ENCODE results near the gene ERC1.
"Not testable (repeated sequence)": the region's sequence is repeated elsewhere in the genome, so short reads cannot be mapped to it uniquely, and the experiment has no call there.

ERC1 gene

DNA sequence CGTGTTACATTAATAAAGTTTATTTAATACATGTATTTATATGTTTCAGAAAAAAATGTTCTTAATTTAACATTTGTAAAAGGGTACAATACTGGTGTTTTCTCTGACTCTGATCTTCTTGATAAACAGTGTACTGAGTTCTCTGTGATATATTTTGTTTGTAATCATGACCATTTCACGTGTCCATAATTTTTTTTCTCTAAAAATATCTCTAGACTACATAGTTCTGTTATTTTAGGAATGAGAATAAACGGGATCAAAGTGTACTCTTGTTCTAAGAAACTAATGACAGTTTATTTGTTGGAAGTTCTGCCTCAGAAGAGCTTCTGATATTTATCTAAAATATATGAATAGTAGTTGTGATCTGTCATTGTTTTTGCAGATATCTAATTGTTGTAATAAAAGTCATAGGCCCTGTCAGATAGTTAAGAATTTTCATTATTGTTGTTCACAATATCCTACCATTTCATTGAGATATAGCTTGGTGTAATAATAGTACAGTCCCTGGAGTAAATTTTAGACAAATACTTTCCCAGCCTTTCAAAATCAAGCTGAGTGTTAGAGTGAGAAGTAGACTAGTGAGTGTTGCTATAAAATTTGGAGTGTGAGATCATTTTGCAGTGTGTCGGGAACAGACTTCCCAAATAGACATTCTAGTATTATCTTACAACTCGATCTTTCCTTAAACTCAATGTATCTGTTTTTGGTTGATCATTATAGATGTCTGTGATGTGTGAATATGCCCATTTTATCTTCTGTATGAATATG, 86.2 kb downstream of the ERC1 start:
- H3K27me3 ChIP-seq (ENCODE audit: control insufficient read depth, insufficient read depth, low read length), result no peaks in the 10 kb centered on the region
- H3K27ac ChIP-seq (ENCODE audit: low read length), result no peak overlapping the region
- no peak overlapping the region for H3K4me3 ChIP-seq (ENCODE audit: low read length)
- no CpG with 5 or more reads among the region's 5 CpGs for WGBS (ENCODE audit: insufficient coverage, insufficient read length)
- no peaks in the 10 kb centered on the region for H3K36me3 ChIP-seq (ENCODE audit: control insufficient read depth, insufficient read depth, low read length)
- DNase-seq (ENCODE audit: low read depth, low spot score), result no peak
- no peaks in the 10 kb centered on the region for H3K4me1 ChIP-seq (ENCODE audit: control insufficient read depth, insufficient read depth, low read length)
- H3K9me3 ChIP-seq (ENCODE audit: control insufficient read depth, insufficient read depth, low read length), result no peaks in the 10 kb centered on the region

DNA sequence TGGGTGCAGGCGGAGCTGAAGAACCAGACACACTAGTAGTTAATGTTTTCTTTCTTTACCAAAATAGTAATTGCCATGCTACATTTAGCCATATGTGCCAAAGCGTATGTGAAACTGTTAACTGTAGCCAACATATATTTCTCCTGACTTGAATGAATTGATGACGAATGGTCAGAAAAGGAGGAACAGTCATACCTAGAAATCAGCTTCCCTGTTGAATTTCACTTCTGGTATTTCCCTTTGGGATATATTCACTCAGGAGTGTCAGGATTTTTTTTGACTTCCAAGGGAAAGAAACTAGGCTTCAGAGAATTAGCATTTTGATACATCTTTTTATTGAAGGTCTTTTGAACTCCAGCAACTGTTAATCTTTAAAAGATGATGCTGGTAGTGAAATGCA, 87.0 kb downstream of the ERC1 start:
- no peaks in the 10 kb centered on the region for H3K9me3 ChIP-seq (ENCODE audit: control insufficient read depth, insufficient read depth, low read length)
- DNase-seq (ENCODE audit: low read depth, low spot score), result no peak
- no peak overlapping the region for H3K4me3 ChIP-seq (ENCODE audit: low read length)
- H3K27me3 ChIP-seq (ENCODE audit: control insufficient read depth, insufficient read depth, low read length), result no peaks in the 10 kb centered on the region
- H3K4me1 ChIP-seq (ENCODE audit: control insufficient read depth, insufficient read depth, low read length), result no peaks in the 10 kb centered on the region
- H3K36me3 ChIP-seq (ENCODE audit: control insufficient read depth, insufficient read depth, low read length), result no peaks in the 10 kb centered on the region
- no peak overlapping the region for H3K27ac ChIP-seq (ENCODE audit: low read length)
- no CpG with 5 or more reads among the region's 3 CpGs for WGBS (ENCODE audit: insufficient coverage, insufficient read length)

DNA sequence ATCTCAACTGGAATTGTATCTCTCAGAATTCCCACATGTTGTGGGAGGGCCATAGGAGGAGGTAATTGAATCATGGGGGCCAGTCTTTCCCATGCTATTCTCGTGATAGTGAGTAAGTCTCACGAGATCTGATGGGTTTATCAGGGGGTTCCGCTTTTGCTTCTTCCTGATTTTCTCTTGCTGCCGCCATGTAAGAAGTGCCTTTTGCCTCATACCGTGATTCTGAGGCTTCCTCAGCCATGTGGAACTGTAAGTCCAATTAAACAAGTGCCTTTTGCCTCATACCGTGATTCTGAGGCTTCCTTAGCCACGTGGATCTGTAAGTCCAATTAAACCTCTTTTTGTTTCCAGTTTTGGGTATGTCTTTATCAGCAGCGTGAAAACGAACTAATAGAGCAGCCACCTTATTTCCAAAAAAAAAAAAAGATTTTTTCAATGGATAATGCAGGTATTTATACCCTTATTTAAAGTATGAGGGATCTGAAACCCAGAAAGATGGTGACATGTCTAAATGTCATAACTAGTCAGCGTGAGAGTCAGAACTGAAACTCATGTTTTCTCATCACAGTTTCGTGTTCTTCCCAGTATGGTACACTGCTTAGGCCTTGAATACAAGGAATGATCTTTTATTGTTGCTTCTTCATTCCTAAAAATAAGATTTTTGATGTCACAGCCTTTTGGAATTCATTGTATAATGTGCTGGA, 89.6 kb downstream of the ERC1 start:
- DNase-seq (ENCODE audit: low read depth, low spot score), result no peak

DNA sequence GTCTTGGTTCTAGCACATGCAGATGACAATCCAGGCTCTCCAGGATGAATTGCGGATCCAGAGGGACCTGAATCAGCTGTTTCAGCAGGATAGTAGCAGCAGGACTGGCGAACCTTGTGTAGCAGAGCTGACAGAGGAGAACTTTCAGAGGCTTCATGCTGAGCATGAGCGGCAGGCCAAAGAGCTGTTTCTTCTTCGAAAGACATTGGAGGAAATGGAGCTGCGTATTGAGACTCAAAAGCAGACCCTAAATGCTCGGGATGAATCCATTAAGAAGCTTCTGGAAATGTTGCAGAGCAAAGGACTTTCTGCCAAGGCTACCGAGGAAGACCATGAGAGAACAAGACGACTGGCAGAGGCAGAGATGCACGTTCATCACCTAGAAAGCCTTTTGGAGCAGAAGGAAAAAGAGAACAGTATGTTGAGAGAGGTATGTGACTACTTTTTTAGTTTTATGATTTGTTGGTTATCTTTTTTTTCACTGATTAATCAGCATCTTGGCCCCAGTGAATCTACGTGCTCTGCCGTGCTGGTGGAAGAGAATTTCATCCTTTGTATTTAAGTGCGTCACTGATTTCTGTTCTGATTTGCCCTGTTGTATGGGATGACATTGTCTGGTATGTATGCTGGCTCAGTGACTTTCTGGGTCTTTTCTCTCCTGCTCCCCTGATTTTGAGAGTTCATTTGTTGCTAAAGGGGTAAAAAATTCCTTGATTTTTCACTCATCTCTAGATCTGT, 92.3 kb downstream of the ERC1 start:
- no peaks in the 10 kb centered on the region for H3K9me3 ChIP-seq (ENCODE audit: control insufficient read depth, insufficient read depth, low read length)
- no peaks in the 10 kb centered on the region for H3K27me3 ChIP-seq (ENCODE audit: control insufficient read depth, insufficient read depth, low read length)
- DNase-seq (ENCODE audit: low read depth, low spot score), result no peak
- no peaks in the 10 kb centered on the region for H3K4me1 ChIP-seq (ENCODE audit: control insufficient read depth, insufficient read depth, low read length)
- WGBS (ENCODE audit: insufficient coverage, insufficient read length), result no CpG with 5 or more reads among the region's 12 CpGs
- H3K27ac ChIP-seq (ENCODE audit: low read length), result no peak overlapping the region
- H3K36me3 ChIP-seq (ENCODE audit: control insufficient read depth, insufficient read depth, low read length), result no peaks in the 10 kb centered on the region
- H3K4me3 ChIP-seq (ENCODE audit: low read length), result no peak overlapping the region

More for the DNA sequence above, 89.6 kb downstream of the ERC1 start:
- no peaks in the 10 kb centered on the region for H3K9me3 ChIP-seq (ENCODE audit: control insufficient read depth, insufficient read depth, low read length)
- no peaks in the 10 kb centered on the region for H3K27me3 ChIP-seq (ENCODE audit: control insufficient read depth, insufficient read depth, low read length)
- no peaks in the 10 kb centered on the region for H3K4me1 ChIP-seq (ENCODE audit: control insufficient read depth, insufficient read depth, low read length)
- H3K27ac ChIP-seq (ENCODE audit: low read length), result no peak overlapping the region
- H3K36me3 ChIP-seq (ENCODE audit: control insufficient read depth, insufficient read depth, low read length), result no peaks in the 10 kb centered on the region
- WGBS (ENCODE audit: insufficient coverage, insufficient read length), result no CpG with 5 or more reads among the region's 11 CpGs
- no peak overlapping the region for H3K4me3 ChIP-seq (ENCODE audit: low read length)

DNA sequence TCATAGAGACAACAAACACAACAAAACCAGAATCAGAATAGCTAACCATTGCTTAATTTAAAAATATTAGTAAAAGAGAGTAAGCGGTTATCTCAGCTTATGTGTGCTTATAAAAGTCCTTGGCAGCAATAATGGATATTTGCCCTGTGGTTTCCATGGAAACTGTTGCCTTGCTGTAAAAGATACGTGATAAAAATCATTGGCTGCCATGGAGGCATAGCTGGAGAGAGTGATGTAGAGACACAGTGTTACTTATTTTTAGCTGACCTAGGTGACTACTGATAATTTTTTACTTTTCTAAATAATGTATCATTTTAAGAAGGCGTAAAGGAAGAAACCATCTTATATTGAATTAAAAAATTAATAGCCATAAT, 92.9 kb downstream of the ERC1 start:
- Histone ChIP-seq H3K9me3 (ENCODE audit: control insufficient read depth, insufficient read depth, low read length) (no peaks in the 10 kb centered on the region), H3K27ac (ENCODE audit: low read length) (no peak overlapping the region), H3K27me3 (ENCODE audit: control insufficient read depth, insufficient read depth, low read length) (no peaks in the 10 kb centered on the region), H3K4me1 (ENCODE audit: control insufficient read depth, insufficient read depth, low read length) (no peaks in the 10 kb centered on the region), H3K4me3 (ENCODE audit: low read length) (no peak overlapping the region), H3K36me3 (ENCODE audit: control insufficient read depth, insufficient read depth, low read length) (no peaks in the 10 kb centered on the region)
- WGBS (ENCODE audit: insufficient coverage, insufficient read length), result no CpG with 5 or more reads among the region's 3 CpGs
- no peak for DNase-seq (ENCODE audit: low read depth, low spot score)

DNA sequence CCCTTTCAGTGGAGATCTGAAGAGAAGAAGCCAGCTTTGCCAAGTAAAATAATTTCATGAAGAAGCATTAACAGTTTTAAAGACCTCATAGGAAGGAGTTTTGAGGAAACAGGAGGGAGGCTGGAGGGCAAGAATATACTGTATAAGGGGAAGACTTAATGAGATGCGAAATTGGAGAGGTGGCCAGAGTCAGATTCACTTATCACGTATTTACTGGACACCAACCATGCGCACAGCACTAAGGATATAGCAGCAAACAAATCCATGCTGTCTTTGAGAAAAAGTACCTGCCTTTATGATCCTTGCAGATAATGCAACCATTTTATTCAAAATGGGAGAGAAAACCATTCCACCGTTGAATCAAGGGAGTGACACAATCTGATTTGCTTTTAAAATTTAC, 100.3 kb downstream of the ERC1 start:
- no peaks in the 10 kb centered on the region for H3K27me3 ChIP-seq (ENCODE audit: control insufficient read depth, insufficient read depth, low read length)
- H3K27ac ChIP-seq (ENCODE audit: low read length), result no peak overlapping the region
- H3K36me3 ChIP-seq (ENCODE audit: control insufficient read depth, insufficient read depth, low read length), result no peaks in the 10 kb centered on the region
- H3K4me1 ChIP-seq (ENCODE audit: control insufficient read depth, insufficient read depth, low read length), result no peaks in the 10 kb centered on the region
- no peak for DNase-seq (ENCODE audit: low read depth, low spot score)
- no CpG with 5 or more reads among the region's 4 CpGs for WGBS (ENCODE audit: insufficient coverage, insufficient read length)
- H3K4me3 ChIP-seq (ENCODE audit: low read length), result no peak overlapping the region
- no peaks in the 10 kb centered on the region for H3K9me3 ChIP-seq (ENCODE audit: control insufficient read depth, insufficient read depth, low read length)

DNA sequence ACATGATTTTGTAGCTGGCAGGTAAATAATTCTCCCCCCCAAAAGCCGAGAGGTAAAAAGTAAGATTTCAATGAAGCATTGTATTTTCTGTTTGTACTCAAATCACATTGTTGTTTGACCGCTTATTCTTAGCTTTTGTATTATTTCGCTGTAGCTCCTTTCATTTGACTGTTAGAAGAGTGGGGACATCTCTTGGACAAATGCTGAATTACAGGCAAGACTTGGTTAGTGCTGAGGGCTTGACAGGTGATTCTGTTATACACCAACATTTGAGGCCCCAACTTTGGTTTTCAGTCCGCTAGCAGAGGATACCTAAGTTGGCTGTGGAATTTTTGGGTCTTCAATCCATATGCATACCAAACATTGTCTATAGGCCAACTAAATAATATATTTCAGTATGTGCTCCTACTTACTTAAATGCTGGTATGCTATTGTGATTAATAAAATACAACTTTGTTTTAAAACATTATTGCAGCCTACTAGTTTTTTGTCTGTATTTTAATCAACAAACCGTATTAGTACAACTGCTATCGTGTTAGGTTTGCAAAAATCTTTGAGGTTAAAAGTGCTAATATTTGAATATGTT, 102.2 kb downstream of the ERC1 start:
- DNase-seq (ENCODE audit: low read depth, low spot score), result peak; percentile 37
- Histone ChIP-seq H3K27ac (ENCODE audit: low read length) (no peak overlapping the region), H3K27me3 (ENCODE audit: control insufficient read depth, insufficient read depth, low read length) (no peaks in the 10 kb centered on the region), H3K36me3 (ENCODE audit: control insufficient read depth, insufficient read depth, low read length) (no peaks in the 10 kb centered on the region), H3K4me3 (ENCODE audit: low read length) (no peak overlapping the region), H3K9me3 (ENCODE audit: control insufficient read depth, insufficient read depth, low read length) (no peaks in the 10 kb centered on the region), H3K4me1 (ENCODE audit: control insufficient read depth, insufficient read depth, low read length) (no peaks in the 10 kb centered on the region)
- no CpG with 5 or more reads among the region's 6 CpGs for WGBS (ENCODE audit: insufficient coverage, insufficient read length)

DNA sequence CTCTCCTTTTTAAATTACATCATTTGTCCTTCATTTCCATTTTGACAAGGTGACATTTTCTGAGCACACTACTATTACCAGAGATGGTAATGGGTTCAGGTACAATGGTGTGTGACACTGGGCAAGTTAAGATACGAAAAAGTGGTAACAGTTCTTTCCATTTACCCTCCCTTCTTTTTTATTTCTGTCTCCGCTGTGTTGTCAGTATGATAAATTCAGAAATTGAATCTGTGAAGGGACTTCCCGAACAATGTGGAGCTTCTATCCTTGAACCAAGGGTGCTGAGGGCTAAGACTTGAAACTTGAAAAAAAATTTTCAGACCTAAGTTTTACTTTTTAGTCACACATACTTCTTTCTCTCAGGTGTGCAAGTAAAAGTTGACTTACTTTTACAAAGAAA, 103.7 kb downstream of the ERC1 start:
- Histone ChIP-seq H3K27me3 (ENCODE audit: control insufficient read depth, insufficient read depth, low read length) (no peaks in the 10 kb centered on the region), H3K9me3 (ENCODE audit: control insufficient read depth, insufficient read depth, low read length) (no peaks in the 10 kb centered on the region), H3K27ac (ENCODE audit: low read length) (no peak overlapping the region), H3K4me1 (ENCODE audit: control insufficient read depth, insufficient read depth, low read length) (no peaks in the 10 kb centered on the region), H3K4me3 (ENCODE audit: low read length) (no peak overlapping the region), H3K36me3 (ENCODE audit: control insufficient read depth, insufficient read depth, low read length) (no peaks in the 10 kb centered on the region)
- no CpG with 5 or more reads among the region's 3 CpGs for WGBS (ENCODE audit: insufficient coverage, insufficient read length)
- DNase-seq (ENCODE audit: low read depth, low spot score), result no peak

DNA sequence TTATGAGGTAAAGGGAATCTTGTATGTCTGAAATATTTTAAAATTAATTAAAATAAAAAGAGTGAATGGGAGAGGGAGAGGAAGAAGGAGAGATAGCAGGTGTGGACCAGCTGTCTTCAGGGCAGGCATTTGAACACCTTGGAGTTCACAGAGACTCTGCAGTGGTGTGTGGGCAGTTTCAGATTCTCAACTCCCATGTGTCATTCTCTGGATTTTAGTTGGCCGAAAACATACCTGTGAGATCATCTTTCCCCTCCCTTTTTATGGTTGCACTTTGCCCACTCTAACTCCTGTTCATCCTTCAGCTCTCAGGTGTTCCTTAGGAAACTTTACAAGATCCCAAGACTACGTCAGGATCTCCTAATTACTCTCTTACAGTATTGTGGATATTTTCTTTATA, 108.1 kb downstream of the ERC1 start:
- no CpG with 5 or more reads among the region's 2 CpGs for WGBS (ENCODE audit: insufficient coverage, insufficient read length)
- Histone ChIP-seq H3K27me3 (ENCODE audit: control insufficient read depth, insufficient read depth, low read length) (no peaks in the 10 kb centered on the region), H3K36me3 (ENCODE audit: control insufficient read depth, insufficient read depth, low read length) (no peaks in the 10 kb centered on the region), H3K27ac (ENCODE audit: low read length) (no peak overlapping the region), H3K4me1 (ENCODE audit: control insufficient read depth, insufficient read depth, low read length) (peaks cover 1% of the 10 kb centered on the region; the same call in 1 of the 2 replicates), H3K4me3 (ENCODE audit: low read length) (no peak overlapping the region), H3K9me3 (ENCODE audit: control insufficient read depth, insufficient read depth, low read length) (no peaks in the 10 kb centered on the region)
- no peak for DNase-seq (ENCODE audit: low read depth, low spot score)

DNA sequence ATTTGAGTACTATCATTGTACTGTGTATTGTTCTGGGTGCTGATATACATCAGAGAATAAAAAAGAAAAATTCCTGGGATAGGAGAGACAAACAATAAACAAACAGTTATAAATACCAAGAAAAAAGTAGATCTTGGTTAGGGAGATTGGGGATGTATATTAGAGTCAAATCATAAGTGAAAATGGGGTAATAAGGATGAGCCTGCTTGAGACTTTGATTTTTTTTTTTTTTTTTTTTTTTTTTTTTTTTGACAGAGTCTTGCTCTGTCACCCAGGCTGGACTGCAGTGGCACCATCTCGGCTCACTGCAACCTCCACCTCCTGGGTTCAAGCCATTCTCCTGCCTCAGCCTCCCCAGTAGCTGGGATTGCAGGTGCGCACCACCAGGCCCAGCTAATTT, 108.6 kb downstream of the ERC1 start:
- H3K27me3 ChIP-seq (ENCODE audit: control insufficient read depth, insufficient read depth, low read length); H3K4me3 ChIP-seq (ENCODE audit: low read length); DNase-seq (ENCODE audit: low read depth, low spot score); H3K9me3 ChIP-seq (ENCODE audit: control insufficient read depth, insufficient read depth, low read length); H3K4me1 ChIP-seq (ENCODE audit: control insufficient read depth, insufficient read depth, low read length); H3K27ac ChIP-seq (ENCODE audit: low read length); H3K36me3 ChIP-seq (ENCODE audit: control insufficient read depth, insufficient read depth, low read length): not testable (repeated sequence)
- WGBS (ENCODE audit: insufficient coverage, insufficient read length), result no CpG with 5 or more reads among the region's 2 CpGs

All from iPS DF 6.9 (cell line).